Measurements from ENCODE around the gene C1QTNF9B.
"Not testable (repeated sequence)": the region's sequence is repeated elsewhere in the genome, so short reads cannot be mapped to it uniquely, and the experiment has no call there.

The C1QTNF9B gene

GRCh38 chr13:23897452-23897919 is at the start of gene C1QTNF9B:
Gene C1QTNF9B (minus strand): TSS chr13:23897502.
- DNase-seq (ENCODE audit: low read depth in 1 of 2, low spot score in 1 of 2), result not testable (repeated sequence)

GRCh38 chr13:23946900-23947299 is 49.6 kb upstream of the C1QTNF9B start:
- no peak for DNase-seq (ENCODE audit: low read depth in 1 of 2, low spot score in 1 of 2)

GRCh38 chr13:23946067-23946466 is 48.8 kb upstream of the C1QTNF9B start:
- no peak for DNase-seq (ENCODE audit: low read depth in 1 of 2, low spot score in 1 of 2)

- no peak for DNase-seq (ENCODE audit: low read depth in 1 of 2, low spot score in 1 of 2)
These were observed 48.3 kb upstream of the C1QTNF9B start for GRCh38 chr13:23945612-23946011.

- no peak for DNase-seq (ENCODE audit: low read depth in 1 of 2, low spot score in 1 of 2)
These were observed 43.9 kb upstream of the C1QTNF9B start for GRCh38 chr13:23941211-23941610.

GRCh38 chr13:23939666-23940065 is 42.4 kb upstream of the C1QTNF9B start:
- not testable (repeated sequence) for DNase-seq (ENCODE audit: low read depth in 1 of 2, low spot score in 1 of 2)

GRCh38 chr13:23934520-23934919 is 37.2 kb upstream of the C1QTNF9B start:
- no peak for DNase-seq (ENCODE audit: low read depth in 1 of 2, low spot score in 1 of 2)

GRCh38 chr13:23928985-23929384 is 31.7 kb upstream of the C1QTNF9B start:
- DNase-seq (ENCODE audit: low read depth in 1 of 2, low spot score in 1 of 2), result no peak

GRCh38 chr13:23923031-23923430 is 25.7 kb upstream of the C1QTNF9B start:
- no peak for DNase-seq (ENCODE audit: low read depth in 1 of 2, low spot score in 1 of 2)

GRCh38 chr13:23922005-23922932 is 25.0 kb upstream of the C1QTNF9B start:
- DNase-seq (ENCODE audit: low read depth in 1 of 2, low spot score in 1 of 2), result no peak

GRCh38 chr13:23921451-23921888 is 24.2 kb upstream of the C1QTNF9B start:
- DNase-seq (ENCODE audit: low read depth in 1 of 2, low spot score in 1 of 2), result peak in 1 of 2 donors; percentile 4

- DNase-seq (ENCODE audit: low read depth in 1 of 2, low spot score in 1 of 2), result no peak
These were observed 21.7 kb upstream of the C1QTNF9B start for GRCh38 chr13:23919006-23919405.

GRCh38 chr13:23918208-23918607 is 20.9 kb upstream of the C1QTNF9B start:
- no peak for DNase-seq (ENCODE audit: low read depth in 1 of 2, low spot score in 1 of 2)

GRCh38 chr13:23915308-23915707 is 18.0 kb upstream of the C1QTNF9B start:
- no peak for DNase-seq (ENCODE audit: low read depth in 1 of 2, low spot score in 1 of 2)

GRCh38 chr13:23912469-23912868 is 15.2 kb upstream of the C1QTNF9B start:
- DNase-seq (ENCODE audit: low read depth in 1 of 2, low spot score in 1 of 2), result no peak

GRCh38 chr13:23909606-23910005 is 12.3 kb upstream of the C1QTNF9B start:
- no peak for DNase-seq (ENCODE audit: low read depth in 1 of 2, low spot score in 1 of 2)

- no peak for DNase-seq (ENCODE audit: low read depth in 1 of 2, low spot score in 1 of 2)
These were observed 8.5 kb upstream of the C1QTNF9B start for GRCh38 chr13:23905766-23906165.

GRCh38 chr13:23903906-23904280 is 6.6 kb upstream of the C1QTNF9B start:
- DNase-seq (ENCODE audit: low read depth in 1 of 2, low spot score in 1 of 2), result no peak

GRCh38 chr13:23902975-23903905 is 5.9 kb upstream of the C1QTNF9B start:
- DNase-seq (ENCODE audit: low read depth in 1 of 2, low spot score in 1 of 2), result no peak

GRCh38 chr13:23901365-23901764 is 4.1 kb upstream of the C1QTNF9B start:
- no peak for DNase-seq (ENCODE audit: low read depth in 1 of 2, low spot score in 1 of 2)

GRCh38 chr13:23899555-23899954 is 2.3 kb upstream of the C1QTNF9B start:
- DNase-seq (ENCODE audit: low read depth in 1 of 2, low spot score in 1 of 2), result peak in 1 of 2 donors; percentile 27

GRCh38 chr13:23898101-23898500 is 799 bp upstream of the C1QTNF9B start:
- DNase-seq (ENCODE audit: low read depth in 1 of 2, low spot score in 1 of 2), result no peak

All from activated CD4-positive, alpha-beta T cell treated with anti-CD3 and anti-CD28 coated beads, Interleukin-2, amount 50 U/mL, for 24 hours (primary cell).